Measurements from ENCODE around the gene FBLN5.
"Not testable (repeated sequence)": the region's sequence is repeated elsewhere in the genome, so short reads cannot be mapped to it uniquely, and the experiment has no call there.

The FBLN5 gene

DNA sequence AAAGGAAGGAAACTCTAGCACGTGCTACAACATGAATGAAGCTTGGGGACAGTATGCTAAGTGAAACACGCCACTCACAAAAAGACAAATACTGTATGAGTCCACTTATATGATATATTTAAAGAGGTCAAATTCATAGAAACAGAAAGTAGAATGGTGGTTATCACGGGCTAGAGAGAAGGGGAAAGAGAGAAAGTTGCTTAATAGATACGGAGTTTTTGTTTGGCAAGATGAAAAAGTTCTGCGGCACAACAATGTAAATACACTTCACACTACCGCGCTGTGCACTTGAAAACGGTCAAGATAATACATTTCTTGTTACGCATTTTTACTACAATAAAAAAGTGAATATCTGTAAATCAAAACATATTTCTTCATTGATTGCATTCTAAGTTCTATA lies 37.3 kb downstream of the FBLN5 start:
- H3K4me3 ChIP-seq (ENCODE audit: low read depth, low read length): no peak overlapping the region

DNA sequence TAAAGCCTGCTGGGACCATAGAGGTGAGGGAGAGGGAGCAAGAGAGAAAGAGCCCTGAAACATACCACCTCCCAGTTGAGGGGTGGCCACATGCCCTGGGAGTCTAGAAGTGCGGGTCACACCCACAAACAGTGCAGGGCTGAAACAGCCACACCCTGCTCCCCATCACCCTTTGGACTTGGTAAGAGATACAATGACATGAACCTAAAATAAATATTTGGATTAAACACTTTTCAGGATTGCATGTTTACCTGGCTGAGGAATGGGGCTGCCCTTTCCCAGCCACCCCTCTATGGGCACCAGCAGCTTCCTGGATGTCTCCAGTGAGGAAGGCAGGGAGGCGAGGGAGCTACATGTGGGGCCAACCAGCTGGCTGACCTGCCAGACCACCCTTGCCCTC lies 41.1 kb downstream of the FBLN5 start:
- no peak overlapping the region for H3K4me3 ChIP-seq (ENCODE audit: low read depth, low read length)

- no peak overlapping the region for H3K4me3 ChIP-seq (ENCODE audit: low read depth, low read length)
Observed at GRCh38 chr14:91904956-91905645, 42.4 kb downstream of the FBLN5 start.

DNA sequence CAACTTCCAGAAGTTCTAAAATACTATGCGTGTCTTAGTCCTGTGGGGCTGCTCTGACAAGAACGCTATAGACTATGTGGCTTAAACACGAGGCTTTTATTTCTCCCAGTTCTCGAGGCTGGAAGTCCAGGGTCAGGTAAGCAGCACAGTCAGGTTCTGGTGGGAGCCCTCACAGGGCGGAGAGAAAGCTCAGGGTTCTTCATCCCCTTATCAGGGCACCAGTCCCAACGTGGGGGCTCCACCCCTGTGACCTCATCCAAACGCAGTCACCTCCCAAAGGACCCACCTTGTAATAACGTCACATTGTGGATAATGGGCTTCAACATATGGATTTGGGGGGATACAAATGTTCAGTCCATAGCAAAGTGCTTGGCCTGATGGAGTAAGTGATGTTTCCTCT lies 43.0 kb downstream of the FBLN5 start:
- no peak overlapping the region for H3K4me3 ChIP-seq (ENCODE audit: low read depth, low read length)

DNA sequence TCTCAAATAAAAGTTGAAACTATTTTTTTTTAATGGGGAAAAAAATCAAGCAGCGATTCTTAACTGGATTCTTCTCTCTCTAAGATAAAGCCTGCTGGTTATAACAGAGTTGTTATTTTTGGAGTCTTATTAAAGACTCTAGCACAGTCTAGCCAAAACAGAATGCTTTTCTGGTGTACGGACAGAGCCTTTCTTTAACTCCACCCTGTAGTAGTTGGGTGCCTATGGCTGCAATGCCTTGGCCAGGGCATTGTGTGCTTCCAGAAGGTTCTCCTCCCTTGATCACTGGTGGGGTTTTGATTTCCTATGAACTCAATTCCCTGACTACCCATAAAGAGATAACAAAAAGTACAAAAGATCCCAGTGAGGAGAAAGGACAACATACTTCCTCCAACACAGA lies 44.4 kb downstream of the FBLN5 start:
- H3K4me3 ChIP-seq (ENCODE audit: low read depth, low read length): no peak overlapping the region

DNA sequence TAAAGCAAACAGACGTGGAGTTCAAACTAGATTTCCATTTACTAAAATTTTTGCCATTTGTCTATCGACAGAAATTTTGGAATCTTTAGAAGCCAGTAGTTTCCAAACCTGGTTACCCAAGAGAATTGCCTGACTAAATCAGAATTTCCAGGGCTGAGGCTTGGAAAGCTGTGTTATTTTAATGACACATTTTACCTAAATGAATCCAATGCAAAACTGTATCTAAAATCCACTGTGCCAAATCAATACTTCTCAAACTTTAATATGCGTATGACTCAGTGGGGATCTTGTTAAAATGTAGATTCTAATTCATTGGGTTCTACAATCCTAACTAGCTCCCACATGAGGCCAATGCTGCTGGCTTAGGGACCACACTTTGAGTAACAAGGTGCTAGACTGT lies 45.2 kb downstream of the FBLN5 start:
- no peak overlapping the region for H3K4me3 ChIP-seq (ENCODE audit: low read depth, low read length)

- no peak overlapping the region for H3K4me3 ChIP-seq (ENCODE audit: low read depth, low read length)
Observed at GRCh38 chr14:91901449-91902226, 45.9 kb downstream of the FBLN5 start.

DNA sequence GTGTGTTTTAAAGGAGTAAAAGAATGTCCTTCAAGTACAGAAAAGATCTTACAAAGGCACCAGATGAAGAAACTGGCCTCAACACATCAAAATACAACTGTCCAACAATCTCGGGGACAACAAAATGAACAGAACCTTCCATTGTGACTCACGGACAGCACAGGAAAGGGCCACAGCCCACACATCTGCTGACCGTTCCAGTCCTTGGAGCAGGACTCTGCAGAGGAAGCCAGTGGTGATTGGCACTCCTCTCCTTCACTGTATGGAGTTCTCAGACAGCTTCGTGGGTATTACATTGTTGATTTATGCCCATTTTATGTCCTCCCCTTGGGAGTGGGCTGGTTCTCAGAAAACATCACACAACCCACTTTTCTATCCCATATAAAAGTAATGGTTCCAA lies 47.7 kb downstream of the FBLN5 start:
- no peak overlapping the region for H3K4me3 ChIP-seq (ENCODE audit: low read depth, low read length)

GRCh38 chr14:91899213-91899612 lies 48.3 kb downstream of the FBLN5 start:
- no peak overlapping the region for H3K4me3 ChIP-seq (ENCODE audit: low read depth, low read length)

GRCh38 chr14:91898372-91898771 lies 49.1 kb downstream of the FBLN5 start:
- no peak overlapping the region for H3K4me3 ChIP-seq (ENCODE audit: low read depth, low read length)

DNA sequence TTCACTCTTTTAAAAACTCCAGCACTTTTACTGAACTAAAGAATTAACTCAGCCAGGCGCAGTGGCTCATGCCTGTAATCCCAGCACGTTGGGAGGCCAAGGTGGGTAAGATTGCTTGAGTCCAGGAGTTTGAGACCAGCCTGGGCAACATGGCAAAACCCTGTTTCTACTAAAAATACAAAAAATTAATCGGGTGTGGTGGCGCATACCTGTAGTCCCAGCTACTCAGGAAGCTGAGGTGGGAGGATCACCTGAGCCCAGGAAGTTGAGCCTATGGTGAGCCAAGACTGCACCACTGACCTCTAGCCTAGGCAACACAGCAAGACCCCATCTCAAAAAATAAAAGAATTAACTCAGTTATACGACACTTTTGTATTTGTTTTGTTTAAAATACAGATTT lies 49.8 kb downstream of the FBLN5 start:
- H3K4me3 ChIP-seq (ENCODE audit: low read depth, low read length): not testable (repeated sequence)

DNA sequence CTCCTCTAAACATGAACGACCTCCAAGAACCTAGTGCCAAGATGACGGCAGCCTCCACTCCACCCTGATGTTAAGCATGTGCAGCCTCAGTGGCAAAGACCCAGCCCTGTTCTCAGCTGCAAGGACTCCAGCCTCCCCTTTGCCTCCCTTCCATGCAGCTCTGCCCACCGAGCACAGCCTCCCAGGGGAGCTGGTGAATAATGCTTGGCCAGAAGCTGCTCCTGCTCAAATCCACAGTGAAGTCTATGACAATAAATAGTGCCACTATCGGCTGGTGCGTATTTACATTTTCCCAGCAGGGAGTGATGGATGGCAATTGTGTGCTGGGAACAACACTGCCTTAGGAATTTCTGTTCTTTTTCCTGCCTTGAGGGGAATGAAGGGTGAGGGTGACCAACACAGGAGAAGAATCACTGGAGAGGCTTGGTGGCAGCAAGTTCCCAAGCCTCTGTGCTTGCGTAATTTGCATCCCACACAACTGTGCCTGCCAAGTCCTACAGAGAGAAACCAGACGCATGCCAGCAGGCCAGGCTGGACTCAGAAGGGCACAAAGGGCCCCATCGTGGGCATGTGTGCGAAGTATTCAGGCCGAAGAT lies 50.3 kb downstream of the FBLN5 start:
- H3K4me3 ChIP-seq (ENCODE audit: low read depth, low read length): no peak overlapping the region

DNA sequence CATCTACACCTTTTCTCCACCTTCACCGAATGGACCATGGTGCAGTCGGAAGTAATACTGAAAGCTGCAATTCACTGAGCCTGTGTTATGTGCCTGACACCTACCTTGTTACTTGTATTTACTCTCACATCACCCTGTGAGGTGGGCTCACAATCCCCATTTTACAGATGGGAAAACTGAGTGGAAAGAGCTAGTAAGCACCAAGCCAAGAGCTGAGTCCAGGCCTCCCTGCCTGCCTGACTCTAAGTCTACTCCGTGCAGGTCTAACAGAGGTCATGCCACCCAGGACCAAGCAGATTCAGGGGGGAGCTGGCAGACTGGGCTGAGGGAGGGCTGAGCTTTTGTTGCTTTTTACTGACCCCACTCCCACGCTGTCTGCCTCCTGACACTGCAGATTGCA lies 51.1 kb downstream of the FBLN5 start:
- no peak overlapping the region for H3K4me3 ChIP-seq (ENCODE audit: low read depth, low read length)

DNA sequence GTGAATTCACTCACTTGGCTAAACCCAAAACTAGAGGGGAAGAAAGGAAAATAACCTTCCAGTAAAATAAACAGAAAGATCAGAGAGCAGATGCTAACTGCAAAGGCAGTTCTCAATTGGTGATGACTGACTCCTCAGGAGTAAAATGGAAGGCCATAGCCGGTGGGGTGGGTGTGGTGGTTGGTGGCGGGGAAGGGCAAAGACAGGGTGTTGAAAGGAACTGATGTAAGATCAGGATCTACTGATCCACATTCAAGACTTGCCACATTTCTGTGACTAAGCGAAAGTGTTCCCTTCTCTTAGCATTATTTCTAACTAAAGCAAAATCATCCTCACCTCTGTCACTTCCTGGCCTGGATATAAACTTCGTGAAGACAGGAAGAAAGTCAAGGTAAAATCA lies 53.8 kb downstream of the FBLN5 start:
- H3K4me3 ChIP-seq (ENCODE audit: low read depth, low read length): no peak overlapping the region

GRCh38 chr14:91893007-91893406 lies 54.5 kb downstream of the FBLN5 start:
- no peak overlapping the region for H3K4me3 ChIP-seq (ENCODE audit: low read depth, low read length)

DNA sequence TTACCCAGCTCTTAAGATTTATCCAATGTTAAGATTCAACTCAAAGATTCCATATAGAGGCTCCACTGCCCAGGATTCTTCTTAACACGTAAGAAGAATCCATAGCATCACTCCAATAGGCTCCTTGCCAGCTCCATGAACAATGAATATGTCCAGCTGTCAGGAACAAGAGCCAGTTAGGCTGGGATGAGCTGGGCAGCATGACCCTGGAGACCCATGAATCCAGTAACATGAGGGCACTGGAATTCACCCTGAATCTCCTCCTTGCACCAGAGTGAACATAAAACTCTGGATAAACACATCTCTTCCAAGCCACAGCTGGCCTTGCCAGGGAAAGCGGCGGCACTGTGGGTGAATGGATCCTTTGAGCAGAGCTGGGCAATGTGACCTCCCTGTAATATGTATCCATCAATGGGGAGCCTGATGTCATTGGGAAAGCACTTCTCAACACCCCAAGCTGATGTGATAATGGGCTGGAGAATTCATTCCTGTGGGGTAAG lies 55.7 kb downstream of the FBLN5 start:
- H3K4me3 ChIP-seq (ENCODE audit: low read depth, low read length): no peak overlapping the region

DNA sequence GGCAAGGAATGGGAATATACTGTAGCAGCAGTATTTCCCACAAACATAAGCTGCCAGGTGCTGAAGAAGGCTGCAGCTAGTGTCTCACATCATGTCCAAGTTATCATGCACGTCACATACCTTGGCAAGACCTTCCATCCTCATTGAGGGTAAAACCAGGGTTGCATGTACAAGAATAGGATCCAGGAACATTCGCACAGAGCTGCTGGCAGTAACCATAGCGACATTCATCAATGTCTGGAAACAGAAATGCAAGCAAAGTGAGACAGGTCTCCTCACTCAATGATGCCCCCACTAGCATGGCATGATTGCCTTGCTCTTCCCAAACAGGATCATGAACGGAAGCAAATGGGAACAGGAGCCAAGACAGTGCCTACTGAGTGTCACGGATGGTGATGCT lies 56.4 kb downstream of the FBLN5 start:
- no peak overlapping the region for H3K4me3 ChIP-seq (ENCODE audit: low read depth, low read length)

DNA sequence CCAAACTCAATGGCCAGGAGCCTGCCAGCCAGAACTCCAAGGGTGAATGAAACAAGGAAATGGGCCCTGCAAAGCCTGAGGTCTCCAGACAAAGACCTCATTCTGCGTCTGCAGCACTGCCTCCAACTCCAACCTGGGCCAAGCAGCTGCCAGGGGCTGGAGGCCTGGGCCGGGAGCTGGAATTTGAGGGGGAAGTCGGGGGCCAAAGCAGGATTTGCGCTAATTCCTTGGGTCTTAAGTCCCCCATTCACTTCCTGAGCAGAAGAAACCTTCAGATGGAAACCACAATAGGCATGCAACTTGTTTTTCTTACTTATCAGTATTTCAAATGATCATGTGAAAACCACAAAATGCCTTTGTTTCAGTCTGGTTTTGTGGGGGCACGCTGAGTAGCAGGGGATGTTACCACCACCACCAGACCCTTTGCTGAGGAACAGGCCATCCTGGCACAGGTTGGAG lies 57.2 kb downstream of the FBLN5 start:
- H3K4me3 ChIP-seq (ENCODE audit: low read depth, low read length): no peak overlapping the region

DNA sequence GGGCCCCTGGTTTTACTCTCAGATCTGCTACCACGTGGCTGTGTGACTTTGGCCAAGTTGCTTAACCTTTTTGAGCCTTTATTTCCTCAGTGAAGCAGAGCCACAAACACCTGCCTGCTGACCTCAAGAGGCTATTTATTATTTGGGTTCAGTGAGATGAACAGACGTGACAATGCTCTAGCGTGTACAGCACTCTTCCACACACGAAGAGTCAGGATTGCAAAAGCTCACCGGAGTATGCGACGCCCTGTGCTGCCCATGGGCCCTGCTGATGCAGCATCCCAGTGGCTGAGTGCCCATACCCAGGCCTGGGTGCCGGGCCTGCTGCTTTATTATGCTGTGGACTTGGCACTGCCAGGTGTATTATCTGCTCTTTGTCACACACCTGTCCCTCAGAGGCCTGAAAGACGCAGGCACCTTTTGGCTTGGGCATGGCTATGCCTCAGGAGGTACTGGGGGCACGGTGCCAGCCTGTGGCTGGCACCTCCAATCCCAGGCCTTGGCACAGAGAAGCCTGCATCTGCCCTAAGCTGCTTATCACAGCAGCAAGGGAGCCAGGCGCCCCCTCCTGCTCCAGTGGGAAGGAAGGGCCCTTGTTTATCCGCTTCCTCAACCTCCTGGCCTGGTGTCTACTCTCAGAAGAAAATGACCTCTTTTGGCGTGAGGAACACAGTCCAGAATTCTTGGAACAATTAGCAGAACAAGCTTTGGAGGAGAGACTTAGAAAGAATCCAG lies 57.9 kb downstream of the FBLN5 start:
- H3K4me3 ChIP-seq (ENCODE audit: low read depth, low read length): no peak overlapping the region

- H3K4me3 ChIP-seq (ENCODE audit: low read depth, low read length): no peak overlapping the region
Observed at GRCh38 chr14:91888641-91889476, 58.6 kb downstream of the FBLN5 start.

All from iPS-11a (cell line).